Prostate gland (tissue), 2 donors: ENCODE results near the gene CD151.

Experiments used
- CTCF ChIP-seq, 4 experiments: fragments of 200-600 bp in 2 of 4; fragments of 450-650 bp in 2 of 4; sonication (generic) in 2 of 4; IDR thresholded peaks; 1 replicate in 3 of 4; 2 replicates in 1 of 4; pipeline ENCODE4 v1.5.1; 2016 to 2019; ENCODE audit warnings: antibody characterized with exemption in 4 of 4, mild to moderate bottlenecking in 2 of 4, moderate library complexity in 2 of 4
- POLR2AphosphoS5 ChIP-seq: sonication (generic); formaldehyde crosslinking; IDR thresholded peaks from one replicate; pipeline ENCODE4 v1.6.1; 2017; ENCODE audit warnings: antibody characterized with exemption

- no peak for TF ChIP-seq CTCF (IDR thresholded peaks at IDR 0.05)
- no peak for TF ChIP-seq POLR2AphosphoS5
These were observed 13.2 kb downstream of the CD151 start for GRCh38 chr11:845872-846495.
